Aortic smooth muscle cell (primary cell): ENCODE results near the gene ZNF699. TPM values are rescaled to one million over a fixed set of nuclear protein-coding genes. Genes with fewer than 3 reads are reported as not detected.

Experiments used
- total RNA-seq: library from RNA; depleted of rRNA; stranded (reverse); fragments of >200 nt; gene quantifications from 2 replicates; pipeline ENCODE4 v1.2.3, GENCODE V29; 2014

The ZNF699 gene
- 6.2 and 6.3 TPM in 2 replicates for total RNA-seq

DNA sequence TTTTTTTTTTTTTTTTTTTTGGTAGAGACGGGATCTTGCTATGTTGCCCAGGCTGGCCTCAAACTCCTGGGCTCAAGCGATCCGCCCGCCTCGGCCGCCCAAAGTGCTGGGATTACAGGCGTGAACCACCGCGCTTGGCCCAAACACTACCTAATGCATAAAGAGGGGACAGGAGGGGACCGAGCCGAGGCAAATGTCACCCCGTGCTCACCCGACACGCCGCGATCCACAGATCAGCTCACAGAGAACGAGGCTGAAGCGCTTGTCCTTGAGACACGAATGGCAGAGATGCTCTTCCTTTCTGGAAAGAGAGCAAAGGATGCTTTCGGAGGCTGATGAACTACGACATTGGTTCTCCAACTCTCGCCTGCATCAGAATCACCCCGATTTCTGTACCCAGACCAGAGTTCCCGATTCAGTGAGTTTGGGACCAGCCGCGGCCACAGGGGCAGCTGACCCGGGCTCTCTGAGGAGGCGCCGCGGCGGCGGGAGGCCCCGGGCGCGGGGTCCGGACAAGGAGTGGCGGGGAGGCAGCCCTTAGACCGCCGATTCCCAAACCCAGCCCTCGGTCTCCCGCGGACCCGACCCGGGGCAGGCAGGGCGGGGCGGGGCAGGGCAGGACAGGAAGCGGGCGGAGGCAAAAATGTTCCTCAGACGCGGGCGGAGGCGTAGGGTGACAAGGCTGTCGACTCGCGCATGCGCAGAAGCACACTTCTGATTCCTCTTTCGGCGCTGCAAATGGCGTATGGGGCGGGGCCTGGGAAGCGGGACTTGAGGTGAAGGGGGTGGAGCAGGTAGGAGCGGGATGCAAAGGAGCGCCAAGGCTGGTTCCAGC, at the start of gene ZNF699:
Gene ZNF699, minus strand, starts transcription at position 700 of the 835 bp plus-strand sequence. CDS start 4,719 bp downstream, outside the sequence.

DNA sequence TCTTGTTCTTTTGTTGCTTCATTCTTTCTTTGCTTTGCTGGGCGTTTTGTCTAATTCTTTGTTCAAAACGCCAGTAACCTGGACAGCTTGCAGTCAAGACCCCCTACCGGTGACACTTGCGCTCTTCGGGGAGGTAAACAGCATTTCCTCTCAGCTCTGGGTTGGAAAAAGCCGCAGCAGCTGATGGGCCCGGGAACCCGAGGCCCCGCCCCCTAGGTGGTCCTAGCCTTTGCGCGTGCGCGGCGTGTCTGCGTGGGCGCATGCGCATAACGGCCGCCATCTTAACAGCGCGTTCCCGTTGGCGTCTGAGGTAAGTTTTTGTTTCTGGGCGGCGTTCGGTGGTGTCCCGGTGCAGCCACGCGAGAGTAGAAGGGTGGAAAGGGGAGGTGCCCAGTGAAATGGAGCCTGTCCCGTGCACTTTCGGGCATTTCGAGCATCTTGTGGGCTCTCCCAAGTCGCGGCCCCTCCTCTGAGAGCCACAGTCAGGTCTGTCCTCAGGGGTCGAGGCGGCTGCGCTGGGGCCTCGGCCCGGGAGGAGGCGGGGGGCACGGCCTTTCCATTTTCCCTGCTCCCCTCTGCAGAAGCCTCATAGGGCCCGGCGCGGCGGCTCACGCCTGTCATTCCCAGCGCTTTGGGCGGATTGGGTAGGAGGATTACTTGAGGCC, 14.4 kb upstream of the ZNF699 start, which contains the start of gene ZNF559:
Gene ZNF559, plus strand, starts transcription at position 261 of the 665 bp plus-strand sequence. CDS start 14,371 bp downstream, outside the sequence.

DNA sequence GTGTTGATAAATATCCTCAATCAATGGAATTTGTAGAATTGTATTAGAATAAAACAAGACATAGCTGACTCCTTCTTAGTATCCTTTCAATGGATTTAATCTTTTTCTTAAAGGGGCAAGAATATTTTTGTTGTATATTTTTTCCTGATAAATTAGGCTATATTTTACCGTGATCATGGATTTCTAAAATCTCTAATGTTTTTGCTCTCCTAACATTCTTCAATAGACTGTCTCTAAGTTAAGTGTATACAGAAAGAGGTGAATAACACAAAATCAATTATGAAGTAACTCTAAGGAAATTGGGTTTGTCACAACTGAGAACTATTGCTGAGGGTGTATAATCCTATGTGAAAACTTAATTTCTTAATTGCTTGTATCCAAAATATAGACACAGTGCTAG, 59.0 kb downstream of the ZNF699 start, which contains the start of gene OR7E24:
Gene OR7E24, plus strand, starts transcription at position 301 of the 400 bp plus-strand sequence. CDS start 114 bp downstream, outside the sequence.

Other genes with a start within 250 kb of the ZNF699 start
- gene OR1M1, start 222.8 kb downstream of the ZNF699 start, total RNA-seq: not detected in 2 replicates
- gene OR7G2, start 202.4 kb downstream of the ZNF699 start, total RNA-seq: not detected in 2 replicates
- not detected in 2 replicates for gene OR7G1, start 194.1 kb downstream of the ZNF699 start, total RNA-seq
- not detected in 2 replicates for gene OR7G3, start 182.9 kb downstream of the ZNF699 start, total RNA-seq
- gene ZNF317, start 169.4 kb downstream of the ZNF699 start, total RNA-seq: 11.1 and 12.6 TPM in 2 replicates
- 0.06 TPM in 1 of 2 replicates, not detected in the other for gene OR7D2, start 130.9 kb downstream of the ZNF699 start, total RNA-seq
- not detected in 2 replicates for gene OR7D4, start 90.2 kb downstream of the ZNF699 start, total RNA-seq
- gene OR7E24, start 58.9 kb downstream of the ZNF699 start, total RNA-seq: not detected in 2 replicates
- gene ZNF559, start 14.3 kb upstream of the ZNF699 start, total RNA-seq: 11.0 and 13.7 TPM in 2 replicates
- 1.5 and 1.9 TPM in 2 replicates for gene ZNF177, start 53.2 kb upstream of the ZNF699 start, total RNA-seq
- gene ZNF266, start 125.7 kb upstream of the ZNF699 start, total RNA-seq: 7.3 and 8.6 TPM in 2 replicates
- 0.06 and 0.40 TPM in 2 replicates for gene ZNF560, start 188.8 kb upstream of the ZNF699 start, total RNA-seq
- 19.7 and 20.4 TPM in 2 replicates for gene ZNF426, start 228.8 kb upstream of the ZNF699 start, total RNA-seq